NB4 (cell line): ENCODE measurements around the gene DYSF.

ENCODE experiments used
- DNase-seq: peaks from one replicate; pipeline ENCODE4 v3.0.0; 2010; ENCODE audit warnings: low read depth
- H3K4me3 ChIP-seq: one replicate; pipeline ENCODE4 v1.5.1; 2011; ENCODE audit warnings: mild to moderate bottlenecking, low read depth, low read length, moderate library complexity
- CTCF ChIP-seq: IDR thresholded peaks from one replicate; pipeline ENCODE4 v1.5.1; 2012; ENCODE audit warnings: low read depth, low read length
- MAX ChIP-seq: IDR thresholded peaks from 2 replicates; pipeline ENCODE4 v1.6.1; 2011; ENCODE audit warnings: low read depth, low read length
- MYC ChIP-seq: IDR thresholded peaks from 2 replicates; pipeline ENCODE4 v1.6.1; 2011; ENCODE audit warnings: low read depth, low read length
- POLR2A ChIP-seq: IDR thresholded peaks from 2 replicates; pipeline ENCODE4 v1.6.1; 2011; ENCODE audit warnings: mild to moderate bottlenecking; ENCODE audit not compliant: insufficient read length; ENCODE audit errors: extremely low read depth

DYSF gene

GRCh38 chr2:71689968-71690834 lies 236.8 kb downstream of the DYSF start:
- no peak overlapping the region for H3K4me3 ChIP-seq
- TF ChIP-seq MYC (no peak), POLR2A (no peak), CTCF (no peak), MAX (no peak)
- no peak for DNase-seq

GRCh38 chr2:71690876-71691475 lies 237.6 kb downstream of the DYSF start:
- no peak for DNase-seq
- no peak for TF ChIP-seq MAX
- TF ChIP-seq MYC, result no peak
- TF ChIP-seq POLR2A, result no peak
- no peak for TF ChIP-seq CTCF
- H3K4me3 ChIP-seq, result no peak overlapping the region

- H3K4me3 ChIP-seq, result no peak overlapping the region
- no peak for TF ChIP-seq MYC
- TF ChIP-seq CTCF, result no peak
- TF ChIP-seq MAX, result no peak
- no peak for TF ChIP-seq POLR2A
- no peak for DNase-seq
Observed at GRCh38 chr2:71691747-71692441, 238.5 kb downstream of the DYSF start.

GRCh38 chr2:71692621-71693277 lies 239.4 kb downstream of the DYSF start:
- no peak for TF ChIP-seq POLR2A
- TF ChIP-seq MAX, result no peak
- no peak for TF ChIP-seq MYC
- TF ChIP-seq CTCF, result no peak
- no peak for DNase-seq
- H3K4me3 ChIP-seq, result no peak overlapping the region
